OCI-LY7 (cell line): Measurements from ENCODE around the gene CELF1.

Source experiments
- EZH2phosphoT487 ChIP-seq: fragments of 200-600 bp; sonication (generic); IDR thresholded peaks from 2 replicates; pipeline ENCODE4 v1.6.1; 2018; ENCODE audit warnings: low read depth, borderline replicate concordance, mild to moderate bottlenecking, mixed run types, antibody characterized with exemption, low read length, moderate library complexity, mixed read lengths
- TF ChIP-seq, protein P1 (sequence below): fragments of 200-600 bp; sonication (generic); conservative IDR thresholded peaks from 2 replicates; pipeline ENCODE4 v1.5.1; 2014; ENCODE audit warnings: mild to moderate bottlenecking, antibody characterized with exemption, low read length, moderate library complexity, mixed read lengths

DNA sequence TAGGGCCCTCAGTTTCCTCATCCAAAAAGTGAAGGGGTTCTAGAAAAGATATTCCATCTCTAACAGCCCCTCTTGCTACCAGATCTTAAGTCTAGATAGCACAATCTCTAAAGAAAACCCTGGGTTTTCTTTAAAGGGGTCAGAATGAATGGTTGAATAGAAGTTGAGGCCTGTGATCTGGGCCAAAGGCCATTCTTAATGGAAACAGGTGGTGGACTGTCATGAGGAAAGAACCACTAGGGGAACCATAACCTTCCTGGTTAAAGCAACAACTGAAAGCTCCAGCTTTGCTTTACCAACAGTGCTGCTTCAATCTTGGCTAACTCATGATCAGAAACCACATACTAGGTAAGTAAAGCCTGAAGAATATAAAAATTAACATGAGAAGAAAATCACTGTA, 1.8 kb downstream of the CELF1 start:
- TF ChIP-seq, protein P1, sequence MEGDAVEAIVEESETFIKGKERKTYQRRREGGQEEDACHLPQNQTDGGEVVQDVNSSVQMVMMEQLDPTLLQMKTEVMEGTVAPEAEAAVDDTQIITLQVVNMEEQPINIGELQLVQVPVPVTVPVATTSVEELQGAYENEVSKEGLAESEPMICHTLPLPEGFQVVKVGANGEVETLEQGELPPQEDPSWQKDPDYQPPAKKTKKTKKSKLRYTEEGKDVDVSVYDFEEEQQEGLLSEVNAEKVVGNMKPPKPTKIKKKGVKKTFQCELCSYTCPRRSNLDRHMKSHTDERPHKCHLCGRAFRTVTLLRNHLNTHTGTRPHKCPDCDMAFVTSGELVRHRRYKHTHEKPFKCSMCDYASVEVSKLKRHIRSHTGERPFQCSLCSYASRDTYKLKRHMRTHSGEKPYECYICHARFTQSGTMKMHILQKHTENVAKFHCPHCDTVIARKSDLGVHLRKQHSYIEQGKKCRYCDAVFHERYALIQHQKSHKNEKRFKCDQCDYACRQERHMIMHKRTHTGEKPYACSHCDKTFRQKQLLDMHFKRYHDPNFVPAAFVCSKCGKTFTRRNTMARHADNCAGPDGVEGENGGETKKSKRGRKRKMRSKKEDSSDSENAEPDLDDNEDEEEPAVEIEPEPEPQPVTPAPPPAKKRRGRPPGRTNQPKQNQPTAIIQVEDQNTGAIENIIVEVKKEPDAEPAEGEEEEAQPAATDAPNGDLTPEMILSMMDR = peak; percentile 79
- TF ChIP-seq EZH2phosphoT487 = no peak
